GM23338 (cell line): ENCODE data around the gene GPX7. TPM values are rescaled to one million over a fixed set of nuclear protein-coding genes. Genes with fewer than 3 reads are reported as not detected.

ENCODE experiments used
- ATAC-seq: fragments of 200-7000 bp; cut with Tn5 transposase; 3 replicates; pipeline ENCODE4 v1.9.1; 2020
- DNase-seq: peaks from one replicate; pipeline ENCODE4 v3.0.0-alpha.2; 2015; ENCODE audit warnings: low spot score
- H2AFZ ChIP-seq: fragments of 200-600 bp; sonication (generic); 2 replicates; pipeline ENCODE4 v1.8.0; 2016; ENCODE audit warnings: antibody characterized with exemption, mild to moderate bottlenecking, moderate library complexity
- H3F3A ChIP-seq: fragments of 200-600 bp; sonication (generic); replicated peaks from 2 replicates; pipeline ENCODE4 v1.8.0; 2017; ENCODE audit warnings: antibody characterized with exemption, mixed run types, low read depth
- H3K27ac ChIP-seq: fragments of 200-600 bp; sonication (generic); 2 replicates; pipeline ENCODE4 v1.6.1; 2016; ENCODE audit warnings: low read depth
- H3K27me3 ChIP-seq: fragments of 200-600 bp; sonication (generic); 2 replicates; pipeline ENCODE4 v1.8.0; 2016; ENCODE audit warnings: mild to moderate bottlenecking, mixed run types, moderate library complexity; ENCODE audit not compliant: insufficient read depth
- H3K36me3 ChIP-seq: fragments of 200-600 bp; sonication (generic); 2 replicates; pipeline ENCODE4 v1.8.0; 2016; ENCODE audit warnings: mild to moderate bottlenecking; ENCODE audit not compliant: insufficient read depth
- H3K4me1 ChIP-seq: fragments of 200-600 bp; sonication (generic); 2 replicates; pipeline ENCODE4 v1.8.0; 2016; ENCODE audit warnings: mild to moderate bottlenecking, moderate library complexity; ENCODE audit not compliant: insufficient read depth
- H3K4me2 ChIP-seq: fragments of 200-600 bp; sonication (generic); 2 replicates; pipeline ENCODE4 v1.7.1; 2017; ENCODE audit warnings: mixed run types
- H3K4me3 ChIP-seq: fragments of 200-600 bp; sonication (generic); 2 replicates; pipeline ENCODE4 v1.6.1; 2016; ENCODE audit warnings: mixed run types
- H3K79me2 ChIP-seq: fragments of 200-600 bp; sonication (generic); replicated peaks from 2 replicates; pipeline ENCODE4 v1.8.0; 2017; ENCODE audit warnings: mild to moderate bottlenecking; ENCODE audit not compliant: insufficient read depth
- H3K9me2 ChIP-seq: fragments of 200-600 bp; sonication (generic); 2 replicates; pipeline ENCODE4 v1.8.0; 2017; ENCODE audit not compliant: insufficient read depth
- H4K20me1 ChIP-seq: fragments of 200-600 bp; sonication (generic); replicated peaks from 2 replicates; pipeline ENCODE4 v1.8.0; 2017; ENCODE audit warnings: mild to moderate bottlenecking; ENCODE audit not compliant: insufficient read depth
- H3K27ac Mint-ChIP-seq: 2 replicates; pipeline ENCODE4 v1.8.0; 2020; ENCODE audit warnings: inconsistent platforms, mild to moderate bottlenecking, moderate library complexity, mixed read lengths
- H3K27me3 Mint-ChIP-seq: 3 replicates; pipeline ENCODE4 v1.8.0; 2022; ENCODE audit warnings: low read depth, mild to moderate bottlenecking, moderate library complexity, mixed read lengths, inconsistent platforms; ENCODE audit not compliant: insufficient read depth, poor library complexity
- H3K36me3 Mint-ChIP-seq: 3 replicates; pipeline ENCODE4 v1.8.0; 2021; ENCODE audit warnings: low read depth, mild to moderate bottlenecking, inconsistent platforms, moderate library complexity, mixed read lengths
- H3K4me1 Mint-ChIP-seq: 3 replicates; pipeline ENCODE4 v1.8.0; 2020; ENCODE audit warnings: mild to moderate bottlenecking, inconsistent platforms, mixed read lengths
- H3K4me3 Mint-ChIP-seq: 3 replicates; pipeline ENCODE4 v1.8.0; 2021; ENCODE audit warnings: moderate library complexity, mild to moderate bottlenecking, inconsistent platforms, mixed read lengths
- H3K9me3 Mint-ChIP-seq: 3 replicates; pipeline ENCODE4 v1.8.0; 2020; ENCODE audit warnings: moderate library complexity, mild to moderate bottlenecking, inconsistent platforms, mixed read lengths
- CREB1 ChIP-seq: fragments of 250-450 bp; sonication (Bioruptor Pico); IDR thresholded peaks from 2 replicates; pipeline ENCODE4 v1.5.0; 2020; ENCODE audit warnings: low read depth, mild to moderate bottlenecking, moderate library complexity
- ETS1 ChIP-seq: IDR thresholded peaks from 2 replicates; pipeline ENCODE4 v1.6.1; 2016; ENCODE audit warnings: antibody characterized with exemption
- POLR2AphosphoS5 ChIP-seq: IDR thresholded peaks from 2 replicates; pipeline ENCODE4 v1.6.1; 2016; ENCODE audit warnings: antibody characterized with exemption, low read depth
- REST ChIP-seq: IDR thresholded peaks from one replicate; pipeline ENCODE4 v1.6.1; 2018; ENCODE audit warnings: antibody characterized with exemption; ENCODE audit not compliant: unreplicated experiment
- STAT1 ChIP-seq: IDR thresholded peaks from one replicate; pipeline ENCODE4 v1.6.1; 2016; ENCODE audit warnings: antibody characterized with exemption; ENCODE audit not compliant: unreplicated experiment
- ZNF114 ChIP-seq: fragments of 250-450 bp; sonication (Bioruptor Pico); IDR thresholded peaks from 2 replicates; pipeline ENCODE4 v1.5.0; 2020; ENCODE audit warnings: mild to moderate bottlenecking, moderate library complexity
- ZNF331 ChIP-seq: fragments of 250-450 bp; sonication (Bioruptor Pico); IDR thresholded peaks from 2 replicates; pipeline ENCODE4 v1.5.0; 2020; ENCODE audit warnings: low read depth, mild to moderate bottlenecking, moderate library complexity
- ZNF462 ChIP-seq: fragments of 250-450 bp; sonication (Bioruptor Pico); IDR thresholded peaks from 2 replicates; pipeline ENCODE4 v1.5.0; 2020; ENCODE audit warnings: mild to moderate bottlenecking, moderate library complexity
- polyA plus RNA-seq: library from polyadenylated mRNA; unstranded; fragments of >200 nt; fragmentation: Nextera tagmentation; extraction: Ambion mirVana; gene quantifications from 2 replicates; pipeline ENCODE4 v1.2.1, GENCODE V29; 2016
- total RNA-seq: library from RNA; depleted of rRNA; stranded (reverse); fragments of >200 nt; shearing (Covaris generic); gene quantifications from 2 replicates; pipeline ENCODE4 v1.2.3, GENCODE V29; 2014

Gene GPX7
- total and polyA plus RNA-seq, 2 experiments from 2014 or later, result 12.8 to 20.9 TPM

- no peak for TF ChIP-seq ETS1
- TF ChIP-seq POLR2AphosphoS5, result no peak
- no peak for TF ChIP-seq CREB1 (CRISPR knock-in tag)
- TF ChIP-seq ZNF462 (CRISPR knock-in tag), result no peak
These were observed 1.5 kb upstream of the GPX7 start (continued) for GRCh38 chr1:52600533-52601179.

- Mint-ChIP-seq H3K4me3 (peak overlapping the region; percentile 73), H3K36me3 (no peaks in the 10 kb centered on the region), H3K9me3 (peaks cover 3% of the 10 kb centered on the region; the same call in 1 of the 3 replicates), H3K27ac (no peak overlapping the region), H3K27me3 (peaks cover 38% of the 10 kb centered on the region), H3K4me1 (peaks cover 10% of the 10 kb centered on the region)
- H3K4me2 ChIP-seq, result peak overlapping the region; percentile 92
- peak overlapping the region; percentile 100 for H2AFZ ChIP-seq
- H3K4me3 ChIP-seq, result peak overlapping the region; percentile 66
- H3K36me3 ChIP-seq, result no peaks in the 10 kb centered on the region
- no peak for DNase-seq
- peaks cover 45% of the 10 kb centered on the region for H3K27me3 ChIP-seq
- H3F3A ChIP-seq, result no peaks in the 10 kb centered on the region; the same call in 1 of the 2 replicates
- no peaks in the 10 kb centered on the region for H3K79me2 ChIP-seq
- no peaks in the 10 kb centered on the region; the same call in 1 of the 2 replicates for H4K20me1 ChIP-seq
- H3K9me2 ChIP-seq, result no peaks in the 10 kb centered on the region
- no peak for ATAC-seq
- H3K27ac ChIP-seq, result no peak overlapping the region
- 0 out of 2 replicates have a peak, but pooled peaks cover 10% of the 10 kb centered on the region for H3K4me1 ChIP-seq
- TF ChIP-seq ZNF331 (CRISPR knock-in tag), result no peak
- no peak for TF ChIP-seq REST
- no peak for TF ChIP-seq ZNF114 (CRISPR knock-in tag)
- TF ChIP-seq POLR2AphosphoS5, result no peak
- no peak for TF ChIP-seq STAT1
These were observed 652 bp upstream of the GPX7 start for GRCh38 chr1:52601519-52601918.
